ENCODE results near the gene TEK.
A peak's percentile ranks its signal among the peaks of the same experiment; 100 is the strongest.

Gene TEK

GRCh38 chr9:27073841-27074728 is 34.9 kb upstream of the TEK start:
- TF ChIP-seq BACH2 (CRISPR knock-in tag; IDR thresholded peaks at IDR 0.05; ENCODE audit: borderline replicate concordance) (no peak), ESRRG (CRISPR knock-in tag; IDR thresholded peaks at IDR 0.05) (no peak), ISL1 (CRISPR knock-in tag; IDR thresholded peaks at IDR 0.05) (no peak), CREB5 (CRISPR knock-in tag; IDR thresholded peaks at IDR 0.05; ENCODE audit: low read depth) (no peak), TOX (CRISPR knock-in tag; IDR thresholded peaks at IDR 0.05; ENCODE audit: borderline replicate concordance) (no peak), CSDC2 (CRISPR knock-in tag; IDR thresholded peaks at IDR 0.05) (no peak)
- ATAC-seq: no peak

GRCh38 chr9:27078685-27079084 is 30.3 kb upstream of the TEK start:
- no peak for ATAC-seq
- no peak for TF ChIP-seq ZC3H10 (CRISPR knock-in tag; IDR thresholded peaks at IDR 0.05)
- no peak for TF ChIP-seq ZFP3 (CRISPR knock-in tag; IDR thresholded peaks at IDR 0.05)
- no peak for TF ChIP-seq OSR1 (CRISPR knock-in tag; IDR thresholded peaks at IDR 0.05)
- no peak for TF ChIP-seq CSDC2 (CRISPR knock-in tag; IDR thresholded peaks at IDR 0.05)
- no peak for TF ChIP-seq POU6F1 (CRISPR knock-in tag; IDR thresholded peaks at IDR 0.05; ENCODE audit: borderline replicate concordance, low read depth)
- TF ChIP-seq ZNF70 (CRISPR knock-in tag; IDR thresholded peaks at IDR 0.05): no peak
- no peak for TF ChIP-seq TOX (CRISPR knock-in tag; IDR thresholded peaks at IDR 0.05; ENCODE audit: borderline replicate concordance)
- no peak for TF ChIP-seq CSRNP3 (CRISPR knock-in tag; IDR thresholded peaks at IDR 0.05)
- no peak for TF ChIP-seq ISL1 (CRISPR knock-in tag; IDR thresholded peaks at IDR 0.05)
- TF ChIP-seq CREB5 (CRISPR knock-in tag; IDR thresholded peaks at IDR 0.05; ENCODE audit: low read depth): no peak
- TF ChIP-seq ARNTL (CRISPR knock-in tag; IDR thresholded peaks at IDR 0.05; ENCODE audit: borderline replicate concordance, low read depth): no peak
- TF ChIP-seq ESRRG (CRISPR knock-in tag; IDR thresholded peaks at IDR 0.05): no peak
- TF ChIP-seq TCF4 (CRISPR knock-in tag; IDR thresholded peaks at IDR 0.05; ENCODE audit: borderline replicate concordance): no peak

- no peak for TF ChIP-seq BACH2 (CRISPR knock-in tag; IDR thresholded peaks at IDR 0.05; ENCODE audit: borderline replicate concordance)
- TF ChIP-seq ZNF565 (CRISPR knock-in tag; conservative IDR thresholded peaks at IDR 0.05; ENCODE audit: low read depth): no peak
- no peak for TF ChIP-seq GLIS3 (CRISPR knock-in tag; IDR thresholded peaks at IDR 0.05)
- no peak for TF ChIP-seq ZNF8 (CRISPR knock-in tag; IDR thresholded peaks at IDR 0.05)
- ATAC-seq: no peak
Measured at GRCh38 chr9:27085456-27085855, 23.6 kb upstream of the TEK start.

- ATAC-seq: peak; percentile 88
- TF ChIP-seq GLIS3 (CRISPR knock-in tag; IDR thresholded peaks at IDR 0.05) (no peak), ISL1 (CRISPR knock-in tag; IDR thresholded peaks at IDR 0.05) (no peak), TOX (CRISPR knock-in tag; IDR thresholded peaks at IDR 0.05; ENCODE audit: borderline replicate concordance) (no peak), ZC3H10 (CRISPR knock-in tag; IDR thresholded peaks at IDR 0.05) (no peak), ZNF8 (CRISPR knock-in tag; IDR thresholded peaks at IDR 0.05) (no peak), CSDC2 (CRISPR knock-in tag; IDR thresholded peaks at IDR 0.05) (no peak), SNAI2 (CRISPR knock-in tag; IDR thresholded peaks at IDR 0.05) (no peak), CSRNP3 (CRISPR knock-in tag; IDR thresholded peaks at IDR 0.05) (no peak), ZNF70 (CRISPR knock-in tag; IDR thresholded peaks at IDR 0.05) (no peak), ARNTL (CRISPR knock-in tag; IDR thresholded peaks at IDR 0.05; ENCODE audit: borderline replicate concordance, low read depth) (no peak), TSHZ2 (CRISPR knock-in tag; IDR thresholded peaks at IDR 0.05) (no peak), ZFP3 (CRISPR knock-in tag; IDR thresholded peaks at IDR 0.05) (no peak), BACH2 (CRISPR knock-in tag; IDR thresholded peaks at IDR 0.05; ENCODE audit: borderline replicate concordance) (no peak), OSR1 (CRISPR knock-in tag; IDR thresholded peaks at IDR 0.05) (no peak)
Measured at GRCh38 chr9:27086818-27087680, 22.0 kb upstream of the TEK start.

Measured in SK-N-SH treated with all-trans-retinoic acid at 6 μM for 48 hours (cell line).